Erythroblast (primary cell): Measurements from ENCODE around the gene PPP2R2C.

Source experiments
- DNase-seq, 2 experiments: peaks; one replicate each; lab custom pipeline; 2025; lab: John Stamatoyannopoulos, UW
- GATA1 ChIP-seq: IDR thresholded peaks from 2 replicates; pipeline ENCODE4 v1.6.1; 2011; ENCODE audit warnings: low read depth, mild to moderate bottlenecking, control low read depth, low read length, moderate library complexity
- POLR2A ChIP-seq: IDR thresholded peaks from 2 replicates; pipeline ENCODE4 v1.6.1; 2011; ENCODE audit warnings: mild to moderate bottlenecking, low read length

PPP2R2C gene

GRCh38 chr4:6297266-6297815, 175.1 kb downstream of the PPP2R2C start:
- no peak for DNase-seq
- no peak for TF ChIP-seq POLR2A
- TF ChIP-seq GATA1 = no peak

- TF ChIP-seq POLR2A (no peak), GATA1 (no peak)
- no peak for DNase-seq
Measured at GRCh38 chr4:6296026-6296425, 176.4 kb downstream of the PPP2R2C start.

- no peak for DNase-seq
- TF ChIP-seq POLR2A (no peak), GATA1 (no peak)
Measured at GRCh38 chr4:6295495-6295894, 176.9 kb downstream of the PPP2R2C start.

GRCh38 chr4:6294705-6295421, 177.6 kb downstream of the PPP2R2C start:
- TF ChIP-seq GATA1 (no peak), POLR2A (no peak)

GRCh38 chr4:6293661-6294060, 178.8 kb downstream of the PPP2R2C start:
- DNase-seq = no peak
- no peak for TF ChIP-seq GATA1
- no peak for TF ChIP-seq POLR2A

More at GRCh38 chr4:6294705-6295421, 177.6 kb downstream of the PPP2R2C start:
- no peak for DNase-seq

- no peak for DNase-seq
- TF ChIP-seq POLR2A (no peak), GATA1 (no peak)
Measured at GRCh38 chr4:6293097-6293445, 179.3 kb downstream of the PPP2R2C start.

- no peak for TF ChIP-seq POLR2A
- TF ChIP-seq GATA1 = no peak
- DNase-seq = no peak
Measured at GRCh38 chr4:6292376-6293096, 179.9 kb downstream of the PPP2R2C start.

- DNase-seq = no peak
- TF ChIP-seq POLR2A (no peak), GATA1 (no peak)
Measured at GRCh38 chr4:6291784-6292297, 180.6 kb downstream of the PPP2R2C start.

- no peak for TF ChIP-seq GATA1
- no peak for TF ChIP-seq POLR2A
Measured at GRCh38 chr4:6290769-6291547, 181.5 kb downstream of the PPP2R2C start.

GRCh38 chr4:6290256-6290655, 182.2 kb downstream of the PPP2R2C start:
- TF ChIP-seq POLR2A = no peak
- TF ChIP-seq GATA1 = no peak
- DNase-seq = no peak

More at GRCh38 chr4:6290769-6291547, 181.5 kb downstream of the PPP2R2C start:
- DNase-seq = no peak

GRCh38 chr4:6288871-6289270, 183.5 kb downstream of the PPP2R2C start:
- no peak for DNase-seq
- no peak for TF ChIP-seq GATA1
- TF ChIP-seq POLR2A = no peak

- no peak for DNase-seq
- no peak for TF ChIP-seq POLR2A
- TF ChIP-seq GATA1 = no peak
Measured at GRCh38 chr4:6288342-6288741, 184.1 kb downstream of the PPP2R2C start.

- TF ChIP-seq POLR2A (no peak), GATA1 (no peak)
- no peak for DNase-seq
Measured at GRCh38 chr4:6287017-6287788, 185.2 kb downstream of the PPP2R2C start.
